ENCODE data around the gene SSB. TPM values are rescaled to one million over a fixed set of nuclear protein-coding genes. Genes with fewer than 3 reads are reported as not detected.

Gene SSB
- total RNA-seq, 1 donor from 2014 or later = 139 TPM

DNA sequence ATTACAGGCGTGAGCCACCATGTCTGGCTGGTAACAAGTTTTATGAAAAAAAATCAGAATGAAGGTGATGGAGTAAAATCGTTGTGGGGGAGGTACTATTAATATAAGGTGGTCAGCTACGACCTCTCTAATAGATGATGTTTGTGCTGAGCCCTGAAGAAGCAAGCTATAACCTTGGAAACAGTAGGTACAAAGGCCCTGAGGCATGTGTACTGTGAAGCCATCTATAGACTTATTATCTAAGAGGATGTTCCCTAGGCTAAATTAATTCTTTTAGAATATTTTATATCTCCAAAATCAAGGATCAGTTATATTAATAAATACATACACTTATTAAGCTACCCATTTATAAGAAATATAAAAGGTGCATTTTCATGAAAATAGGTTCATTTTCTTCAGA, 23.3 kb upstream of the SSB start:
- Mint-ChIP-seq H3K27ac (no peak overlapping the region), H3K9me3 (ENCODE audit: low read depth) (no peaks in the 10 kb centered on the region), H3K36me3 (ENCODE audit: insufficient read depth) (peaks cover 3% of the 10 kb centered on the region), H3K27me3 (no peaks in the 10 kb centered on the region), H3K4me1 (ENCODE audit: low read depth) (no peaks in the 10 kb centered on the region), H3K4me3 (ENCODE audit: low read depth) (no peak overlapping the region)
- no peak for DNase-seq (ENCODE audit: low spot score, unreplicated experiment)
- TF ChIP-seq, protein P1, sequence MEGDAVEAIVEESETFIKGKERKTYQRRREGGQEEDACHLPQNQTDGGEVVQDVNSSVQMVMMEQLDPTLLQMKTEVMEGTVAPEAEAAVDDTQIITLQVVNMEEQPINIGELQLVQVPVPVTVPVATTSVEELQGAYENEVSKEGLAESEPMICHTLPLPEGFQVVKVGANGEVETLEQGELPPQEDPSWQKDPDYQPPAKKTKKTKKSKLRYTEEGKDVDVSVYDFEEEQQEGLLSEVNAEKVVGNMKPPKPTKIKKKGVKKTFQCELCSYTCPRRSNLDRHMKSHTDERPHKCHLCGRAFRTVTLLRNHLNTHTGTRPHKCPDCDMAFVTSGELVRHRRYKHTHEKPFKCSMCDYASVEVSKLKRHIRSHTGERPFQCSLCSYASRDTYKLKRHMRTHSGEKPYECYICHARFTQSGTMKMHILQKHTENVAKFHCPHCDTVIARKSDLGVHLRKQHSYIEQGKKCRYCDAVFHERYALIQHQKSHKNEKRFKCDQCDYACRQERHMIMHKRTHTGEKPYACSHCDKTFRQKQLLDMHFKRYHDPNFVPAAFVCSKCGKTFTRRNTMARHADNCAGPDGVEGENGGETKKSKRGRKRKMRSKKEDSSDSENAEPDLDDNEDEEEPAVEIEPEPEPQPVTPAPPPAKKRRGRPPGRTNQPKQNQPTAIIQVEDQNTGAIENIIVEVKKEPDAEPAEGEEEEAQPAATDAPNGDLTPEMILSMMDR (IDR thresholded peaks at IDR 0.05; ENCODE audit: unreplicated experiment) = no peak

DNA sequence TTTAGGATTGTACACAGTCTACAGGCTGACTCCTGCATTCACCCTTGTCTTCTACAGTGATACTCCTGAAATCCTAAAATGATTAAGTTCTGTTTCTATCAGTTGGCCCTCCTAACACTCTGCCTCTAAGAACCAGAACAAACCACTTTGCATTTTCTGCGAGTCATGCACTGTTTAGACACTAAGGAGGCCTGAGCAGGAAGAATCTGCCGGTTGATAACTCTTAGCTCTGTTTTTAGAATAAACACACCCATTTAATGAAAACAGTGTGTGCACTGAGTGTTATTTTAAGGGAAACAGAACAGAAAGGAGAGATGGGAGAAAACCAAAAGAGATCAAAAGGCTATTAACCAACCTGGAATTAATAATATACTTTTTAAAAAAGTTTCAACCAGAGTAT, 22.9 kb upstream of the SSB start:
- Mint-ChIP-seq H3K27ac (no peak overlapping the region), H3K36me3 (ENCODE audit: insufficient read depth) (peaks cover 3% of the 10 kb centered on the region), H3K4me1 (ENCODE audit: low read depth) (no peaks in the 10 kb centered on the region), H3K9me3 (ENCODE audit: low read depth) (no peaks in the 10 kb centered on the region), H3K4me3 (ENCODE audit: low read depth) (no peak overlapping the region), H3K27me3 (no peaks in the 10 kb centered on the region)
- no peak for DNase-seq (ENCODE audit: low spot score, unreplicated experiment)
- TF ChIP-seq, protein P1 (IDR thresholded peaks at IDR 0.05; ENCODE audit: unreplicated experiment) = no peak

DNA sequence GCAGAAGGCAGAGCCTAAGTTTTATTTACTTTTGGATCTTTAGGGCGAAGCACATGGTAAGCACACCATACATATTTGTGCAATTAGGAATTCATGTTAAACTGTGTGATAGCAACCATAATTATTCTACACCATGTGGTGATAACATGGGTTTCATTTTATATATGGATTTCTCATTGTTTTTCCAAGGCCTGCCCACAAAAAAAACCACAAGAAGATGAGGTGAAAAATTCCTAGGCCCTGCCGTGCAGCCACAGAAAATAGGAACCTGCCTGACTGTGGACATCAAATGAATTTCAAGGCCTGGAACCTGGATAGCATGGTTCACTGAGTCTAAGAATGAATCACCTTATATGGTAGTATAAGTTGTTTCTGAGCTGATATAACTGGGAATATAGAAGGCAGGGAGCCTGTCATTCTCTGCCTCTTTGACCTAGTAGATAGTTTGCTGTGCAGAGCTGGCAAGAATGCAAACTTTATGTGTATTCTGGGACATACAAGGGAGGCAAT, 22.4 kb upstream of the SSB start:
- Mint-ChIP-seq H3K36me3 (ENCODE audit: insufficient read depth) (peaks cover 3% of the 10 kb centered on the region), H3K9me3 (ENCODE audit: low read depth) (no peaks in the 10 kb centered on the region), H3K27me3 (no peaks in the 10 kb centered on the region), H3K4me3 (ENCODE audit: low read depth) (no peak overlapping the region), H3K4me1 (ENCODE audit: low read depth) (no peaks in the 10 kb centered on the region), H3K27ac (no peak overlapping the region)
- TF ChIP-seq, protein P1 (IDR thresholded peaks at IDR 0.05; ENCODE audit: unreplicated experiment) = no peak
- no peak for DNase-seq (ENCODE audit: low spot score, unreplicated experiment)

DNA sequence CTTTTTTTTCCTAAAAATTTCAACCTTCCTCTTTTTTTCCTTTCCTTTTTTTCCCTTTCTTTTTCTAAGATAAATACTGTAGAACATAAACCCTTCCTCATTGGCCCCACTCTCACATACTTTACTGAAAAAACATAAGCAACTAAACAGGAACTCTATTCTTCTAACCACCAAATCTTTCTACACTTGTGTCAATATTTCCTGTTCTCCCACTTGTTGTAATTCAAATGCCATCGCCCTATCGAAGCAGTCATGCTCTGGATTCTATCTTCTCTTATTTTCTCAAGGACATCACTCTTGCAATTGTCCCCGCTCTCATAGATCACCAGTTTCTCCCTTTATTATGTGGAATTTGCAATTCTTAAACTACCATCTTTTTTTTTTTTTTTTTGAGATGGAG, 20.2 kb upstream of the SSB start:
- no peak for DNase-seq (ENCODE audit: low spot score, unreplicated experiment)
- H3K4me1 Mint-ChIP-seq (ENCODE audit: low read depth) = no peaks in the 10 kb centered on the region
- H3K27me3 Mint-ChIP-seq = no peaks in the 10 kb centered on the region
- TF ChIP-seq, protein P1 (IDR thresholded peaks at IDR 0.05; ENCODE audit: unreplicated experiment) = no peak
- H3K4me3 Mint-ChIP-seq (ENCODE audit: low read depth) = no peak overlapping the region
- peaks cover 3% of the 10 kb centered on the region for H3K36me3 Mint-ChIP-seq (ENCODE audit: insufficient read depth)
- no peaks in the 10 kb centered on the region for H3K9me3 Mint-ChIP-seq (ENCODE audit: low read depth)
- H3K27ac Mint-ChIP-seq = no peak overlapping the region

DNA sequence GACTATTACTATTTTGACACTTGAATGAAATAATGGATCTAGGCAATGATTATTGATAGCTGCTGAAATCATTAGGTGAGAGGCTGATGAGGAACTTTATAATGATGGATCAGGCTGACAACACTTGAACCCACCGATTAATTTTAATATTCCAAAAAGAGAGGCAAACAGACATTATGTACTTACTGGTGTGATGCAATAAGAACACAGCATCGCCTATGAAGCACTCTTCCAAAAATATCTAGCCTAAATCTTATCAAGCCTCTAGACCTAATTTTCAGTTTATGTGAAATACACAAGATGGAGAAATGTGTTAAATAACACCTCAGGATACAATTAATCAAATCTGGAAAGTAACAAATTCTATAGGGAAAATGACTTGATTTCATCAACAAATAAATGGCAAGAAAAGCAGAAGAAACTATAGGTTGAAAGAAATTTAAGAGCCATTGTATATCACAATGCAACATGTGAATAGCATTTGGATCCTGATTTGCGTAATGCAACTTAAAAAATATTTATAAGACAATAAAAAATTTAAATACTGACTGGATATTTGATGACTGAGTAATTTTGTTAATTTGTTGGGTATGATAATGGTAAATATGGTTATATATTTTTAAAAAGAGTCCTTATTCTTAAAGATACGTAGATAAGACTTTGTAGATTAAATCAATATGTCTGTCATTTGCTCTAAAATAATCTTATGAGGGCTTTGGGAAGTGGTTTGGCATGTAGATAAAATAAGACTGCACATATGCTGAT, 17.2 kb upstream of the SSB start:
- TF ChIP-seq, protein P1 (IDR thresholded peaks at IDR 0.05; ENCODE audit: unreplicated experiment) = no peak
- peaks cover 3% of the 10 kb centered on the region for H3K36me3 Mint-ChIP-seq (ENCODE audit: insufficient read depth)
- no peak for DNase-seq (ENCODE audit: low spot score, unreplicated experiment)
- no peak overlapping the region for H3K4me3 Mint-ChIP-seq (ENCODE audit: low read depth)
- H3K27me3 Mint-ChIP-seq = no peaks in the 10 kb centered on the region
- no peaks in the 10 kb centered on the region for H3K4me1 Mint-ChIP-seq (ENCODE audit: low read depth)
- no peaks in the 10 kb centered on the region for H3K9me3 Mint-ChIP-seq (ENCODE audit: low read depth)
- H3K27ac Mint-ChIP-seq = no peak overlapping the region

Measured in progenitor cell of endocrine pancreas (in vitro differentiated cells).